Keratinocyte (primary cell): Measurements from ENCODE around the gene MRPL49.

ENCODE experiments used
- EZH2 ChIP-seq: IDR thresholded peaks from one replicate; pipeline ENCODE4 v1.6.1; 2012; ENCODE audit warnings: inconsistent platforms, mild to moderate bottlenecking, low read length, moderate library complexity
- TF ChIP-seq, protein P1 (sequence below), 3 experiments: IDR thresholded peaks in 1 of 3; conservative IDR thresholded peaks in 1 of 3; optimal IDR thresholded peaks in 1 of 3; 2 replicates in 2 of 3; 3 replicates in 1 of 3; pipeline versions ENCODE3 to v1.5.1; 2011; ENCODE audit warnings: low read length in 3 of 3, mild to moderate bottlenecking in 3 of 3, moderate library complexity in 2 of 3, control low read depth in 1 of 3, inconsistent platforms in 1 of 3; ENCODE audit not compliant: insufficient read depth in 2 of 3; ENCODE audit errors: extremely low read depth in 1 of 3

DNA sequence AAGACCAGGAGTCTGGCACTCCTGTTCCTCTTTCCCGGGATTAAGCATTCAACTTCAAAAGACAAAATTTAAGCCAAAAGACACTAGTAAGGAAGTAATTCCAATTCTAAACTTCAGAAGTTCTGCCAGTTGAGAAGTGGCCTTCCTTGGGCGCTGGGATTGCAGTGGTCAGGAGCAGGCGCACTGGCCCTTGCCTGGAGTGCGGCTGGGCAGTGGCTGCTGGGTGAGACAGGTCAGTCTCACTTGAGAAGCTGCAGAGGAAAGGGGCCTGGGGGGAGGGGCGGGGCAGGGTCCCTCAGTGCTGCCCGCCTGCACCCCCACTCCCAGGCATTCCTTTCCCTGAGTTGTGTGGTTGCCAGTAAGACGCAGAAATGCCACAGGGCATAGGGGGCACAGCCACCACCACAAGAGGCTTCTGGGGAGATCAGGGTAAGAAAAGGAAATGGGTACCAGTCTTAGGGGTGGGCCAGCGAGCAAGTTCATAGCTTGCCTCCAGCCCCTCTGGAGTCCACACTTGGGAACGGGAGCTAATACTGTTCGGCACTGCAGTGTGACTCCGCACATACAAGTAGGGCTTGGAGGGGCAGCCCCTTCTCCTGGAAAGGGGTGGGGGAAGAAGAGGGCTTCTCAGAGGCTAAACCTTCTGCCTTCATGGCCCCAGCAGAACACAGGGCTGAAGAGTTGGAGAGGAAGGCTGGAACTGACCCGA lies 5.5 kb downstream of the MRPL49 start:
- no peak for TF ChIP-seq EZH2
- TF ChIP-seq, protein P1, sequence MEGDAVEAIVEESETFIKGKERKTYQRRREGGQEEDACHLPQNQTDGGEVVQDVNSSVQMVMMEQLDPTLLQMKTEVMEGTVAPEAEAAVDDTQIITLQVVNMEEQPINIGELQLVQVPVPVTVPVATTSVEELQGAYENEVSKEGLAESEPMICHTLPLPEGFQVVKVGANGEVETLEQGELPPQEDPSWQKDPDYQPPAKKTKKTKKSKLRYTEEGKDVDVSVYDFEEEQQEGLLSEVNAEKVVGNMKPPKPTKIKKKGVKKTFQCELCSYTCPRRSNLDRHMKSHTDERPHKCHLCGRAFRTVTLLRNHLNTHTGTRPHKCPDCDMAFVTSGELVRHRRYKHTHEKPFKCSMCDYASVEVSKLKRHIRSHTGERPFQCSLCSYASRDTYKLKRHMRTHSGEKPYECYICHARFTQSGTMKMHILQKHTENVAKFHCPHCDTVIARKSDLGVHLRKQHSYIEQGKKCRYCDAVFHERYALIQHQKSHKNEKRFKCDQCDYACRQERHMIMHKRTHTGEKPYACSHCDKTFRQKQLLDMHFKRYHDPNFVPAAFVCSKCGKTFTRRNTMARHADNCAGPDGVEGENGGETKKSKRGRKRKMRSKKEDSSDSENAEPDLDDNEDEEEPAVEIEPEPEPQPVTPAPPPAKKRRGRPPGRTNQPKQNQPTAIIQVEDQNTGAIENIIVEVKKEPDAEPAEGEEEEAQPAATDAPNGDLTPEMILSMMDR (optimal IDR thresholded peaks at IDR 0.05 in 1 of 3, IDR thresholded peaks at IDR 0.05 in 1 of 3, conservative IDR thresholded peaks at IDR 0.05 in 1 of 3; ENCODE audit: extremely low read depth in 1 of 3, insufficient read depth in 2 of 3, low read length in 3 of 3): no peak
